Activated CD8-positive, alpha-beta memory T cell treated with anti-CD3 and anti-CD28 coated beads for 48 hours (primary cell): ENCODE data around the gene MYH9.

Source experiments
- DNase-seq, 3 experiments: peaks; one replicate each; pipeline ENCODE4 v3.0.0-alpha.2; 2020; ENCODE audit warnings: low read depth in 2 of 3, low spot score in 2 of 3

The MYH9 gene

GRCh38 chr22:36319595-36320497, 67.9 kb downstream of the MYH9 start:
- no peak for DNase-seq

- no peak for DNase-seq
These were observed 69.3 kb downstream of the MYH9 start for GRCh38 chr22:36318442-36318841.

GRCh38 chr22:36317658-36318271, 70.0 kb downstream of the MYH9 start:
- DNase-seq, result no peak

- DNase-seq, result no peak
These were observed 71.3 kb downstream of the MYH9 start for GRCh38 chr22:36316419-36316818.

GRCh38 chr22:36315325-36315724, 72.4 kb downstream of the MYH9 start:
- no peak for DNase-seq

GRCh38 chr22:36311386-36312085, 76.2 kb downstream of the MYH9 start:
- DNase-seq, result no peak

- no peak for DNase-seq
These were observed 78.9 kb downstream of the MYH9 start for GRCh38 chr22:36308880-36309279.

- DNase-seq, result no peak
These were observed 81.5 kb downstream of the MYH9 start for GRCh38 chr22:36306227-36306626.

GRCh38 chr22:36305813-36306212, 82.0 kb downstream of the MYH9 start:
- no peak for DNase-seq

- no peak for DNase-seq
These were observed 83.3 kb downstream of the MYH9 start for GRCh38 chr22:36304429-36304828.

- no peak for DNase-seq
These were observed 83.9 kb downstream of the MYH9 start for GRCh38 chr22:36303874-36304273.

GRCh38 chr22:36303115-36303467, 84.7 kb downstream of the MYH9 start:
- no peak for DNase-seq

- no peak for DNase-seq
These were observed 85.2 kb downstream of the MYH9 start for GRCh38 chr22:36302439-36303114.

GRCh38 chr22:36301851-36302250, 85.9 kb downstream of the MYH9 start:
- no peak for DNase-seq

- peak; percentile 39 to 67 (median 62) for DNase-seq
These were observed 86.4 kb downstream of the MYH9 start for GRCh38 chr22:36301384-36301828.

GRCh38 chr22:36300396-36301212, 87.2 kb downstream of the MYH9 start:
- DNase-seq, result no peak

GRCh38 chr22:36299911-36300310, 87.9 kb downstream of the MYH9 start:
- no peak for DNase-seq

- DNase-seq, result no peak
These were observed 88.5 kb downstream of the MYH9 start for GRCh38 chr22:36299295-36299694.

- DNase-seq, result no peak
These were observed 89.2 kb downstream of the MYH9 start for GRCh38 chr22:36298601-36299000.

GRCh38 chr22:36298118-36298517, 89.6 kb downstream of the MYH9 start:
- no peak for DNase-seq

GRCh38 chr22:36297568-36297967, 90.2 kb downstream of the MYH9 start:
- no peak for DNase-seq
